Stimulated activated naive B cell treated with anti-CD40 and anti-IgM and Interleukin-4, amounts not matched to agents 10 μg/mL and 1 μg/mL and 100 μg/mL, for 72 hours (primary cell): ENCODE results near the gene B4GALNT1.
A peak's percentile ranks its signal among the peaks of the same experiment; 100 is the strongest.

Experiments
- ATAC-seq, 2 donors: fragments of 150-1000 bp; cut with Tn5 transposase; replicated peaks; 2 replicates each; pipeline ENCODE4 v1.10.0; 2021; ENCODE audit warnings: moderate library complexity in 1 of 2
- DNase-seq: peaks from one replicate; pipeline ENCODE4 v3.0.0; 2021
- H3K27ac Mint-ChIP-seq: one replicate; pipeline ENCODE4 v1.8.0; 2022; ENCODE audit warnings: mild to moderate bottlenecking, mixed read lengths
- H3K27me3 Mint-ChIP-seq, 2 donors: one replicate each; pipeline ENCODE4 v1.8.0; 2022; ENCODE audit warnings: mixed read lengths in 2 of 2
- H3K36me3 Mint-ChIP-seq, 2 donors: one replicate each; pipeline ENCODE4 v1.8.0; 2022; ENCODE audit warnings: mixed read lengths in 2 of 2, mild to moderate bottlenecking in 1 of 2
- H3K4me1 Mint-ChIP-seq, 2 donors: one replicate each; pipeline ENCODE4 v1.8.0; 2022; ENCODE audit warnings: mixed read lengths in 2 of 2, mild to moderate bottlenecking in 1 of 2
- H3K4me3 Mint-ChIP-seq, 2 donors: one replicate each; pipeline ENCODE4 v1.8.0; 2022; ENCODE audit warnings: mild to moderate bottlenecking in 2 of 2, mixed read lengths in 2 of 2, moderate library complexity in 1 of 2
- H3K9me3 Mint-ChIP-seq, 2 donors: one replicate each; pipeline ENCODE4 v1.8.0; 2022; ENCODE audit warnings: mixed read lengths in 2 of 2, mild to moderate bottlenecking in 1 of 2

The B4GALNT1 gene

GRCh38 chr12:57584690-57585089 is 48.3 kb downstream of the B4GALNT1 start:
- H3K27ac Mint-ChIP-seq = no peak overlapping the region
- H3K36me3 Mint-ChIP-seq = no peaks in the 10 kb centered on the region
- H3K27me3 Mint-ChIP-seq = peaks cover 18 to 48% of the 10 kb centered on the region in 2 donors
- DNase-seq (no peak), ATAC-seq (no peak)
- peaks cover 2 to 7% of the 10 kb centered on the region in 2 donors for H3K4me1 Mint-ChIP-seq
- H3K9me3 Mint-ChIP-seq = no peaks in the 10 kb centered on the region
- H3K4me3 Mint-ChIP-seq = no peak overlapping the region

- Mint-ChIP-seq H3K27me3 (peaks cover 18 to 48% of the 10 kb centered on the region in 2 donors), H3K27ac (no peak overlapping the region), H3K4me3 (no peak overlapping the region), H3K9me3 (no peaks in the 10 kb centered on the region), H3K4me1 (peaks cover 2 to 7% of the 10 kb centered on the region in 2 donors), H3K36me3 (no peaks in the 10 kb centered on the region)
- DNase-seq (no peak), ATAC-seq (no peak)
Observed at GRCh38 chr12:57584050-57584449, 49.0 kb downstream of the B4GALNT1 start.

GRCh38 chr12:57583008-57583831 is 49.8 kb downstream of the B4GALNT1 start:
- ATAC-seq (peak; percentile 98 to 99), DNase-seq (peak; percentile 64)
- Mint-ChIP-seq H3K4me3 (no peak overlapping the region), H3K27ac (peak overlapping the region; percentile 53), H3K27me3 (peaks cover 18 to 49% of the 10 kb centered on the region in 2 donors), H3K9me3 (no peaks in the 10 kb centered on the region), H3K4me1 (peaks cover 2 to 7% of the 10 kb centered on the region in 2 donors), H3K36me3 (no peaks in the 10 kb centered on the region)

GRCh38 chr12:57582440-57582839 is 50.6 kb downstream of the B4GALNT1 start:
- no peak overlapping the region for H3K4me3 Mint-ChIP-seq
- DNase-seq = no peak
- no peak overlapping the region for H3K27ac Mint-ChIP-seq
- peaks cover 18 to 56% of the 10 kb centered on the region in 2 donors for H3K27me3 Mint-ChIP-seq
- H3K36me3 Mint-ChIP-seq = no peaks in the 10 kb centered on the region
- peaks cover 2 to 7% of the 10 kb centered on the region in 2 donors for H3K4me1 Mint-ChIP-seq
- no peak for ATAC-seq
- H3K9me3 Mint-ChIP-seq = no peaks in the 10 kb centered on the region

- ATAC-seq = no peak
- no peak for DNase-seq
- H3K36me3 Mint-ChIP-seq = no peaks in the 10 kb centered on the region
- H3K27ac Mint-ChIP-seq = no peak overlapping the region
- peaks cover 2 to 7% of the 10 kb centered on the region in 2 donors for H3K4me1 Mint-ChIP-seq
- no peak overlapping the region for H3K4me3 Mint-ChIP-seq
- no peaks in the 10 kb centered on the region for H3K9me3 Mint-ChIP-seq
- peaks cover 19 to 56% of the 10 kb centered on the region in 2 donors for H3K27me3 Mint-ChIP-seq
Observed at GRCh38 chr12:57581802-57582201, 51.2 kb downstream of the B4GALNT1 start.

- peaks cover 29 to 64% of the 10 kb centered on the region in 2 donors for H3K27me3 Mint-ChIP-seq
- H3K36me3 Mint-ChIP-seq = peaks cover 0 to 3% of the 10 kb centered on the region in 2 donors
- H3K4me3 Mint-ChIP-seq = no peak overlapping the region
- no peak for DNase-seq
- ATAC-seq = no peak
- H3K4me1 Mint-ChIP-seq = peaks cover 2 to 7% of the 10 kb centered on the region in 2 donors
- no peaks in the 10 kb centered on the region for H3K9me3 Mint-ChIP-seq
- H3K27ac Mint-ChIP-seq = no peak overlapping the region
Observed at GRCh38 chr12:57580466-57580795, 52.6 kb downstream of the B4GALNT1 start.

GRCh38 chr12:57579677-57580465 is 53.1 kb downstream of the B4GALNT1 start:
- Mint-ChIP-seq H3K4me3 (no peak overlapping the region), H3K9me3 (no peaks in the 10 kb centered on the region), H3K4me1 (peaks cover 2 to 7% of the 10 kb centered on the region in 2 donors), H3K27ac (no peak overlapping the region), H3K36me3 (peaks cover 0 to 3% of the 10 kb centered on the region in 2 donors), H3K27me3 (peaks cover 29 to 64% of the 10 kb centered on the region in 2 donors)
- DNase-seq = no peak
- no peak for ATAC-seq

- H3K9me3 Mint-ChIP-seq = no peaks in the 10 kb centered on the region
- no peak overlapping the region for H3K4me3 Mint-ChIP-seq
Observed at GRCh38 chr12:57579011-57579410, 54.0 kb downstream of the B4GALNT1 start.

GRCh38 chr12:57577981-57578758 is 54.8 kb downstream of the B4GALNT1 start:
- Mint-ChIP-seq H3K27me3 (peaks cover 19 to 51% of the 10 kb centered on the region in 2 donors), H3K4me1 (peaks cover under 1 to 3% of the 10 kb centered on the region in 2 donors), H3K27ac (no peak overlapping the region), H3K9me3 (no peaks in the 10 kb centered on the region), H3K4me3 (no peak overlapping the region), H3K36me3 (peaks cover 0 to 3% of the 10 kb centered on the region in 2 donors)
- DNase-seq (no peak), ATAC-seq (no peak)

More at GRCh38 chr12:57579011-57579410, 54.0 kb downstream of the B4GALNT1 start:
- ATAC-seq (no peak), DNase-seq (no peak)
- Mint-ChIP-seq H3K4me1 (peaks cover 2 to 7% of the 10 kb centered on the region in 2 donors), H3K27me3 (peaks cover 25 to 59% of the 10 kb centered on the region in 2 donors), H3K36me3 (peaks cover 0 to 3% of the 10 kb centered on the region in 2 donors), H3K27ac (peak overlapping the region; percentile 20)

GRCh38 chr12:57576613-57577160 is 56.3 kb downstream of the B4GALNT1 start:
- Mint-ChIP-seq H3K9me3 (no peaks in the 10 kb centered on the region), H3K27ac (no peak overlapping the region), H3K27me3 (peaks cover 22 to 40% of the 10 kb centered on the region in 2 donors), H3K4me3 (no peak overlapping the region), H3K36me3 (peaks cover 0 to 3% of the 10 kb centered on the region in 2 donors), H3K4me1 (no peaks in the 10 kb centered on the region)
- no peak for DNase-seq
- no peak for ATAC-seq
